Measurements from ENCODE around the gene ZNF205. TPM values are rescaled to one million over a fixed set of nuclear protein-coding genes. Genes with fewer than 3 reads are reported as not detected.

Gene ZNF205
- total and polyA plus RNA-seq, 9 of the 15 experiments (the other 6 are each of a cell fraction or from before 2014, with no cell fraction given): 2.4 to 11.8 (median 5.1) TPM; not detected in 2

DNA sequence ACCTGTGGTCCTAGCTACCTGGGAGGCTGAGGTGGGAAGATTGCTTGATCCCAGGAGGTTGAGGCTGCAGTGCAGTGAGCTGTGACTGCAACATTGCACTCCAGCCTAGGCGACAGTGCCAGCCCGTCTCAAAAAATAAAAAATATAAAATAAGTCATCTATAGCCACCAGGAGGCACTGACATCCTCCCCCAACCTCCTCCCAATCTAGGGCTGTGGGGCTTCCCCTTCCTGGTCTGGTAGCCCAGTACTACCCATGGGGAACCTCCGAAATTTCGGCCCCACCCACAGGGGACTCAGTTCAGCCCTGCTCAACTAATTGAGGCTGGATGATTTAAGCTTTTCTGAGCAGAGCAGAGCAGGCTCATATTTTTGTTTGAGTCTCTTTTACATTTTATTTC lies 16.5 kb upstream of the ZNF205 start (continued):
- TF ChIP-seq, protein P1, sequence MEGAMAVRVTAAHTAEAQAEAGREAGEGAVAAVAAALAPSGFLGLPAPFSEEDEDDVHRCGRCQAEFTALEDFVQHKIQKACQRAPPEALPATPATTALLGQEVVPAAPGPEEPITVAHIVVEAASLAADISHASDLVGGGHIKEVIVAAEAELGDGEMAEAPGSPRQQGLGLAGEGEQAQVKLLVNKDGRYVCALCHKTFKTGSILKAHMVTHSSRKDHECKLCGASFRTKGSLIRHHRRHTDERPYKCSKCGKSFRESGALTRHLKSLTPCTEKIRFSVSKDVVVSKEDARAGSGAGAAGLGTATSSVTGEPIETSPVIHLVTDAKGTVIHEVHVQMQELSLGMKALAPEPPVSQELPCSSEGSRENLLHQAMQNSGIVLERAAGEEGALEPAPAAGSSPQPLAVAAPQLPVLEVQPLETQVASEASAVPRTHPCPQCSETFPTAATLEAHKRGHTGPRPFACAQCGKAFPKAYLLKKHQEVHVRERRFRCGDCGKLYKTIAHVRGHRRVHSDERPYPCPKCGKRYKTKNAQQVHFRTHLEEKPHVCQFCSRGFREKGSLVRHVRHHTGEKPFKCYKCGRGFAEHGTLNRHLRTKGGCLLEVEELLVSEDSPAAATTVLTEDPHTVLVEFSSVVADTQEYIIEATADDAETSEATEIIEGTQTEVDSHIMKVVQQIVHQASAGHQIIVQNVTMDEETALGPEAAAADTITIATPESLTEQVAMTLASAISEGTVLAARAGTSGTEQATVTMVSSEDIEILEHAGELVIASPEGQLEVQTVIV (CRISPR knock-in tag; IDR thresholded peaks at IDR 0.05; ENCODE audit: borderline replicate concordance): no peak
- TF ChIP-seq NFE2 (IDR thresholded peaks at IDR 0.05; ENCODE audit: low read depth): 0 out of 2 replicates have a peak, but pooled peaks have one; percentile 6
- peak; percentile 60; the same call in 1 of the 2 replicates for TF ChIP-seq ELF1 (tag; IDR thresholded peaks at IDR 0.05)
- peak; percentile 32 to 53 for TF ChIP-seq RAD21 (CRISPR knock-in tag; conservative IDR thresholded peaks at IDR 0.05 in 1 of 2, IDR thresholded peaks at IDR 0.05 in 1 of 2)
- TF ChIP-seq, protein P2, sequence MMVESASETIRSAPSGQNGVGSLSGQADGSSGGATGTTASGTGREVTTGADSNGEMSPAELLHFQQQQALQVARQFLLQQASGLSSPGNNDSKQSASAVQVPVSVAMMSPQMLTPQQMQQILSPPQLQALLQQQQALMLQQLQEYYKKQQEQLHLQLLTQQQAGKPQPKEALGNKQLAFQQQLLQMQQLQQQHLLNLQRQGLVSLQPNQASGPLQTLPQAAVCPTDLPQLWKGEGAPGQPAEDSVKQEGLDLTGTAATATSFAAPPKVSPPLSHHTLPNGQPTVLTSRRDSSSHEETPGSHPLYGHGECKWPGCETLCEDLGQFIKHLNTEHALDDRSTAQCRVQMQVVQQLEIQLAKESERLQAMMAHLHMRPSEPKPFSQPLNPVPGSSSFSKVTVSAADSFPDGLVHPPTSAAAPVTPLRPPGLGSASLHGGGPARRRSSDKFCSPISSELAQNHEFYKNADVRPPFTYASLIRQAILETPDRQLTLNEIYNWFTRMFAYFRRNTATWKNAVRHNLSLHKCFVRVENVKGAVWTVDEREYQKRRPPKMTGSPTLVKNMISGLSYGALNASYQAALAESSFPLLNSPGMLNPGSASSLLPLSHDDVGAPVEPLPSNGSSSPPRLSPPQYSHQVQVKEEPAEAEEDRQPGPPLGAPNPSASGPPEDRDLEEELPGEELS (CRISPR knock-in tag; IDR thresholded peaks at IDR 0.05; ENCODE audit: borderline replicate concordance): no peak
- no peak for TF ChIP-seq BCOR (IDR thresholded peaks at IDR 0.05)
